Adipose tissue (tissue), 3 donors: ENCODE results near the gene FIBCD1. TPM values are rescaled to one million over a fixed set of nuclear protein-coding genes. Genes with fewer than 3 reads are reported as not detected.

Experiments
- H3K27ac ChIP-seq: one replicate; pipeline ENCODE4 v1.5.1; 2013; ENCODE audit warnings: low read depth, low read length
- WGBS, 3 donors: extraction: QIAGEN DNeasy Blood & Tissue Kit; methylation state at CpG; one replicate each; pipeline ENCODE4 v1.1.7; 2013; 5-methylcytosine and 5-hydroxymethylcytosine counted together
- polyA plus RNA-seq, 3 donors: library from polyadenylated mRNA; stranded (reverse); fragments of 200-250 nt; gene quantifications; one replicate each; pipeline ENCODE4 v1.2.3, GENCODE V29; 2013
- donor health status: healthy with polysubstance abuse.
- donor health status: Bipolar disorder and iron deficiency.
- donor health status: healthy.

Gene FIBCD1
- polyA plus RNA-seq, 3 donors: 0.18 to 4.6 (median 0.21) TPM

DNA sequence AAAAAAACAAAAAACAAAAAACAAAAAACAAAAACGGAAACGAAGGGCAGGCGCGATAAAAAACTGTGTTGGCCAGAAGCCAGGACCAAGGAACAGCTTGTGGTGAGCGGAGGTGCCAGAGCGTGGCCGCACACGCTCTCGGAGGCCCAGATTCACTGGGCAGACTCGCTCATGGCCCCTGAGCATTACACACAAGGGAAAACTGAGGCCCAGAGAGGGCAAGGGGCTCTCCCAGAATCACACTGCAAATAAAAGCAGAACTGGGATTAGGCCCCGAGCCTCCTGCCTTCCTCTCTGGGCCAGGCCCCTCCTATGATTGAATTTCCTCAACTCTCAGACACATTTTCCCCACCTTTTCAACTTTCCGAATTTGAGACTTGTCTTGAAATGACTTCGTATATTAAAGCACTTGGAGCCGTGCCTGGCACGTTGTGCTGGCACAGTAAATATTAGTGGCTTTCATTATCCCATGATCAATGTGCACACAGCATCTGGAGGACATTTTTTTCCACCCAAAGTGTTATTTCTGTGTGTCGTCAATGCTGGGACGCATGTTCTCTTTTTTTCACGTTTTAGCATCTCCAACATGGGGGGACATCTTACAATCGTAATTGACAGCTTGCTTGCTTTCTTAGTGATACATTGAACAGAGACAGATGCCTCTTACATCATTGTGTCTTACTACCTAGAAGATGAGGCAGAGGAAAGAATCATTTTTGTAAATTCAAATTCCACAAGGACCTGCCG, 7.4 kb downstream of the FIBCD1 start:
- no peak overlapping the region for H3K27ac ChIP-seq
- WGBS, 3 donors: 60 to 70% (median 69%) methylated on average over 20 of the region's 20 CpGs

DNA sequence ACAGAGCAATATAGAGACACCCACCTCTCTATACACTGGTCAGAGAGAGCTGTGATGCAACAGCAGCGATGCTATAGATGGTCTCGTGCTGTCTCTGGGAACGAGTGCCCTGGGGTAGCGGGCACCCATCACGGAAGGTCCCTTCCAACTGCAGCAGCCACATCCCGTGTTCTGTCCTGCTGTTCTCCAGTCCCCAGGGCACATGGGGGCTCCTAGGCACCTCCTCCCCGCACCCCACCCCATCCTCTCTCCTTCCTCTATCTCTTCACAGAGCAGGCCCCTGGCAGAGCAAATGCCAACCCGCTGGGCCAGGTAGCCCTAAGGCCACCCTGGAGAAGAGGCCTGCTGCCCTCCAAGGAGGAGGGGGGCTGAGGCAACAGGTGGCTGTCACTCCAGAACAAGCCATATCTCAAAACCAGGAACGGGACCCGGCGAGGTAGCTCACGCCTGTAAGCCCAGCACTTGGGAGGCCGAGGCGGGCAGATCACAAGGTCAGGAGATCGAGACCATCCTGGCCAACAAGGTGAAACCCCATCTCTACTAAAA, 8.2 kb downstream of the FIBCD1 start:
- 86 to 92% (median 91%) methylated on average over 15 of the region's 15 CpGs for WGBS, 3 donors

GRCh38 chr9:130930132-130930803, 8.8 kb downstream of the FIBCD1 start:
- WGBS, 3 donors: 82 to 87% (median 85%) methylated on average over 23 of the region's 23 CpGs

More for the DNA sequence above, 8.2 kb downstream of the FIBCD1 start:
- no peak overlapping the region for H3K27ac ChIP-seq

GRCh38 chr9:130929571-130930038, 9.4 kb downstream of the FIBCD1 start:
- 84 to 89% (median 87%) methylated on average over 29 to 36 of the region's 36 CpGs for WGBS, 3 donors
- H3K27ac ChIP-seq: no peak overlapping the region

More at GRCh38 chr9:130930132-130930803, 8.8 kb downstream of the FIBCD1 start:
- no peak overlapping the region for H3K27ac ChIP-seq

DNA sequence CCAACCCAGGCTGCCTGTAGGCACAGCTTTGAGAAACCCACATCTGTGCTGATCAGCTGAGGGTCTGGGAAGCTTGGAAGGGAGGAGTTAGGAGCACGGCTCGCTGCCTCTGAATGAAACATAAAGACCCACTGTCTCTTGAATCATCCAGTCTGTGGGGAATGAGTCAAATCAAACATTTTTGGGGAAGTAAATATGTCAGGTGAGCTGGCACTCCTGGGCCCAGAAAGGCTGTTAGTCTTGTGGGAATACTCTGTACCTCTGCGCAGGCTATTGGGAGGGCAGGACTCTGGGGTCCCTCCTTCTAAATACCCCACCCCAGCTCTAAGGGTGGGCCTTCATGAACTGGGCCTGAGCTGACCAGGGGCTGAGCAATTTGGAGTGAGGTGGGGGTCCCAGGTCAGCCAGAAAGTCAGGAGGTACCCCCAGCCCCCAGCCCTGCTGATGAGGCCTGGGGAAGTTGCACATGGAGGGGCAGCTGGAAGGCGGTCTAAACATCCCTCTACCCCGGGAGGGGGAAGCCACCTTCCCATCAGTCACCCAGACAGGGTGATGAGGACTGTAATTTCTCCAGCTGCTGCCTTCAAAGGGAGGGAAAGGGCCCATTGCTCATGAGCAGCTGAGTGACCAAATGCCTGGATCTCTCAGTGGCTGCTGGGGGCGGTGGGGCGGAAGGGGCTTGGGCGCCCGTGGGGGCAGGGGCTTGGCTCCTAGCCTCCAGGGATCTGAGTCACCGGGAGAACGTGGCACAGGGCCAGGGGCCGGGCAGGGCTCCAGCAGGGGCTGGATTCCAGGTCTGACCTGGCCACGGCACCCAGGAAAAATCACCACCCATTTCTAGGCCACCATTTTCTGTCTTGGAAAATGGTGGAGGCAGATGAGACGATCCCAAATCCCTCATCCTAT, 10.8 kb downstream of the FIBCD1 start:
- 37 to 63% (median 58%) methylated on average over 10 to 14 of the region's 14 CpGs for WGBS, 3 donors
- H3K27ac ChIP-seq: no peak overlapping the region

DNA sequence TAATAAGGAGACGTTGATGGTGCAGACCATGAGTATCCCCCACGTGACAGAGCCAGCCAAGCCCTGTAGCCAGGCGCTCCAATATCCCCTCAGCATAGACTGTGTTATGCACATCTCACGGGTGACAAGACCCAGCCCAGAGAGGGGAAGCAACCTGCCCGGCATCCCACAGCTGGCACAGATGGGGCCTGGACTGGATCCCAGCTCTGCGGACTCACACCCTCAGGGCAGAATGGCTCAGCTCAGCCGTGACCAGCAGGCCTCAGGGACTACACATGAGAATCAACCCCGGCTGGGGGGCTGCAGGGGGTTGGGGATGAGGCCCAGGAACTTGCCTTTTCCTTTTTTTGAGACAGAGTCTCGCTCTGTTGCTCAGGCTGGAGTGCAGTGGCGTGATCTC, 11.7 kb downstream of the FIBCD1 start:
- WGBS, 3 donors: 91% methylated on average over 10 of the region's 10 CpGs
- no peak overlapping the region for H3K27ac ChIP-seq

DNA sequence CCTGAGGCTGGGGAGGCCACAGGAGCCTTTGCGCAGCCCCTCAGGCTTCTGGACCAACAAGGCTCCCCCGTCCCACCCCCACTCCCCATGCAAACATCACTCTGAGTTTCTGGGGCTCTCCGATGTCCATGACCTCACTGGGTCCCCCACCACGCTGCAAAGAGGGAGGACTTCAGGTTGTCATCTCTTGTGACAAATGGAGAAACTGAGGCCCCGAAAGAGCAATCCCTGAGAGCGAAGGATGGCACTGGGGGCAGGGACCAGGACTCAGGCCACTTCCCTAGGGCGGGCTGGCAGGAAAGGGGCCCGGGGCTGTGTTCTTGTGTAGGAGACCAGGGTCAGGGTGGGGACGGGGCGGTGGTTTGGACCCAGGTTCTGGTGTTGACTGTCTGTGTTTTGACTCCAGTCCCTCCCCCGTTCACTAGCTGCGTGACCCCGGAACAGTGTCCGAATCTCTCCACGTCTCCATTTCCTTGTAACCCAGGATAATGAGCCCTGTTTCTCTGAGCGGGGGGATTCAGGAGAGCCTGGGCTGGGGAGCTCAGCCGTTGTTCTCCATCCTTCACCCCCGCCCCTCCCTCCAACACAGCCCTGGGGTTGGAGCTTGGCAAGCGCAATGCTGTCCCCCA, 13.9 kb downstream of the FIBCD1 start:
- WGBS, 3 donors: 75 to 77% (median 76%) methylated on average over 19 of the region's 19 CpGs
- no peak overlapping the region for H3K27ac ChIP-seq

- 74 to 85% (median 75%) methylated on average over 9 to 10 of the region's 10 CpGs for WGBS, 3 donors
- no peak overlapping the region for H3K27ac ChIP-seq
These were observed 14.6 kb downstream of the FIBCD1 start for GRCh38 chr9:130924448-130924788.

- 78 to 84% (median 83%) methylated on average over 38 to 42 of the region's 42 CpGs for WGBS, 3 donors
- no peak overlapping the region for H3K27ac ChIP-seq
These were observed 15.2 kb downstream of the FIBCD1 start for GRCh38 chr9:130923611-130924447.

GRCh38 chr9:130922893-130923610, 16.0 kb downstream of the FIBCD1 start:
- 63 to 75% (median 74%) methylated on average over 16 of the region's 16 CpGs for WGBS, 3 donors
- H3K27ac ChIP-seq: no peak overlapping the region

DNA sequence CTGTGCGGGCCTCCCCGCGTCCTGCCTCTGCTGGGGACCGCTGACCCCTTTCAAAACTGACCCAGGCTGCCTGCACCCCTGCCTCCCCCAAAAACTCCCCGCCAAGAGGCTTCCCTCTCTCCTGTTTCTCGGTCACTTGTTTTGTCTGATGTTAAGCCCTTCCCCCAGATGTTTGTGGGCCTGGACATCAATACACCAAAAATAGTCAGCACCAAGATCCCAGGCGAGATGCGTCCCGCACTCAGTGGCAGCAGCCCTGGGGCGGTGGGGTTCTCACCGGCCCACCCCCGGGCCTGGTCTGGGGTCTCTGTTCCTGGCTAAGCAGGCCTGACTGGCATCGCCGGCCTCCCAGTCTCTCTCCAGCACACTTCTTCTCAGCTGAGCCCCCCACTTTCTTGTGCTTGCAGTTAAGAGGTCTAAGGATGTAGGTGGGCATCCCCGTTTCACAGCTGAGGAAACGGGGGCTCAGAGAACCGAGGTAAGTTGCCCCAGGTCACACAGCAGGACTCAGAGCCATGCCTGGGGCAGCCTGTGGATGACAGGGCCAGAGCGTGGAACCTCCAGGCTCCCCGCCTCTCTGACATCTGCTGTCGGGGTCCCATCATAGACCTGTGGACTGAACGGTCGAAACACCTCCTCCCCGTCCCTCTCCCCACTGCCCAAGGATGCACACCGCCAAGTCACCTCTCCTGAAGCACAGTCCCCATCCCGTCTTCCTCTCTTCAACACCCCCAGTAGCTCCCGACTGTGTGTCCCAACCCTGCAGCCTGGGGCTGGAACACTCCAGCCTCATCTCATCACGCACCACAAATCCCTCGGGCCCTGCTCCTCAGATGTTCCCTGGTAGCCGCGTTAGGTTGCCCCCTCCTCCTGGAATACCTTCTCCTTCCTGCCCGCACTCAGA, 16.8 kb downstream of the FIBCD1 start:
- H3K27ac ChIP-seq: no peak overlapping the region
- WGBS, 3 donors: 74 to 80% (median 78%) methylated on average over 31 of the region's 31 CpGs

GRCh38 chr9:130921300-130921988, 17.6 kb downstream of the FIBCD1 start:
- H3K27ac ChIP-seq: no peak overlapping the region
- 35 to 59% (median 58%) methylated on average over 29 of the region's 29 CpGs for WGBS, 3 donors

DNA sequence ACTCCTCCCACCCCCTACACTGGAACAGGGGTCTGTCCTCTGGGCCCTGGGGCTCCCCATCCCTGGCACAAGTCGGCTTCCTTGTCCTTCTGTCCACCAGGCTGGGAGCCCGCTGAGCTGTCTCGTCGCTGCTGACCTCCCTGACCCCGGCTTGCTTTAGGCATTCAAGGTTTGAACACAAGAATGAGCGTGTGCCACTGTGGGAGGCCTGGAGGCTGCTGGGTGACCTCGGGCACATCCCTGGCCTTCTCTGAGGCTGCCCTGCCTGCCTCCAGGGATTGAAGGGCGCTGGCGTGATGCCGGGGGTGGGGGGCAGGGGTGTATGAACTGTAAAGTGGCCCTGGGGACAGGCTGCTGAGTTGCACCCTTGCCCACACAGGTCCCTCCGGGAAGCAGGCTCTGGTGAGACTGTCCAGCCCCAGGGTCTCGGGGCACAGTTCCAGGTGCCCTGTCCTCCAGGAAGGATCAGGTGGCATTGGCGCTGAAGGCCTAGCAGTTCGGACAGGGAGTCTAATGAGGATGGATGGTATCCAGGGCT, 18.2 kb downstream of the FIBCD1 start:
- no peak overlapping the region for H3K27ac ChIP-seq
- 61 to 73% (median 69%) methylated on average over 14 of the region's 14 CpGs for WGBS, 3 donors

DNA sequence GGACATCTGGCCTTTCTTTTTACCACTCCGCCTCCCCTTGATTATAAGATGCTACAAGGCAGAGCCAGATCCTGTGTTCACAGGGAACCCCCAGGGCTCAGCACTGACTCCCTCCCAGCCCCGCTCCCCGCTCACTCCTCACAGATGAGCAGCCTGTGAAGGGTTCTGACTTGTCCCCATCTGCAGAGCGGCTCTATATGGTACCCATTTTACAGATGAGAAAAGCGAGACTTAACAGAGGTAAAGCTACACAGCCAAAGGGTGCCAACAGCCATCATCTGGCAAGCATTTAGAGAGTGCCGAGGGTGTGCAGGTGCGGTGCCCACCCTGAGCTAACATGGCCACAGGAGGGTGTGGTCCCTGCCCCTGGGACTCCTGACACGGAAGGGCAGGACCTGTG, 18.8 kb downstream of the FIBCD1 start:
- H3K27ac ChIP-seq: no peak overlapping the region
- WGBS, 3 donors: 94 to 95% (median 94%) methylated on average over 8 of the region's 8 CpGs

GRCh38 chr9:130919559-130920145, 19.4 kb downstream of the FIBCD1 start:
- 68 to 75% (median 74%) methylated on average over 13 to 14 of the region's 14 CpGs for WGBS, 3 donors
- no peak overlapping the region for H3K27ac ChIP-seq
